GM04503 (cell line): ENCODE measurements around the gene ARF1.

ENCODE experiments used
- DNase-seq: peaks from one replicate; pipeline ENCODE4 v3.0.0-alpha.2; 2012; ENCODE audit warnings: low read depth

Gene ARF1

DNA sequence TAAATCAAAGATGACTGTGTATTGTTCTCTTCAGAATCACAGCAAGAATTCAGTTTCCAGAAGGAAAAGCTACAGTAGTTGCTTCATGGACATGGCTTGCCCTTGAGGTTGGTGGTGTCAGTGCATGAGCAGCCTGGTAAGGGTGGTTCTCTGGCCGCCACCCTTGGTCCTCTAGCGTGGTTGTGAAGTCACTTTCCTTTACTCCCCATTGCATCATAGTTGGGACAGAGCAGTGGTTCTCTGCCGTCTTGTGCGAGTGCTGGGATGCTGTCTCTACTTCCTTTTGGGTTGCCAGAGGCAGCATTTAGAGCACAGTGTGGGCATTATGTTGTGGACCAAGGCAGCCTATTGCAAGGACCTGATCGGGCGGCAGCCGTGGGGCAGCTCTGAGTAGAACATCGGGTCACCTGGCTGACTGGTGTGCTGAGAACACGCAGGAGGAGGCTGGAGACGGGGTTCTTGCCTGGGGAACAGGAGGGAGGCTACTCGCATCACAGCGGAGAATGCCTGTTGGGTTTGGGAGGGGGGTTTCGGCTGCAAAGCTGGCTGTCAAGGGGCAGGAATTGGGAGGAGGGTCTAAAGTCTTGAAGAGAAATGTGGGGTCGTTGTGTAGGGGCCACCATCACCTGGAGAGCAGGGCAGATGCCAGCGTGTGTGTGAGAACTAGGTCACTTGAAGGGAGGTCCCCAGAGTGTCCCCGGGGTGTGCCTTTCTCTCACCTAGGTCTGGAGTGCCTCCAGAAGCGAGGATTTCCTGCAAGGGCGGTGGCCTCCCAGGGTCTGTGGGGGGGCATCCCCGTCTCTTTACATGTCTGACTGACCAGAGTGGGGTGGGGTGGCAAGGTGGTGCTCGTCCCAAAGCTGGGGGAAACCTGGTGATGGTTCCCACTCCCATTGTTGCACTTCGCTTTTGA, 6.3 kb downstream of the ARF1 start:
- no peak for DNase-seq

DNA sequence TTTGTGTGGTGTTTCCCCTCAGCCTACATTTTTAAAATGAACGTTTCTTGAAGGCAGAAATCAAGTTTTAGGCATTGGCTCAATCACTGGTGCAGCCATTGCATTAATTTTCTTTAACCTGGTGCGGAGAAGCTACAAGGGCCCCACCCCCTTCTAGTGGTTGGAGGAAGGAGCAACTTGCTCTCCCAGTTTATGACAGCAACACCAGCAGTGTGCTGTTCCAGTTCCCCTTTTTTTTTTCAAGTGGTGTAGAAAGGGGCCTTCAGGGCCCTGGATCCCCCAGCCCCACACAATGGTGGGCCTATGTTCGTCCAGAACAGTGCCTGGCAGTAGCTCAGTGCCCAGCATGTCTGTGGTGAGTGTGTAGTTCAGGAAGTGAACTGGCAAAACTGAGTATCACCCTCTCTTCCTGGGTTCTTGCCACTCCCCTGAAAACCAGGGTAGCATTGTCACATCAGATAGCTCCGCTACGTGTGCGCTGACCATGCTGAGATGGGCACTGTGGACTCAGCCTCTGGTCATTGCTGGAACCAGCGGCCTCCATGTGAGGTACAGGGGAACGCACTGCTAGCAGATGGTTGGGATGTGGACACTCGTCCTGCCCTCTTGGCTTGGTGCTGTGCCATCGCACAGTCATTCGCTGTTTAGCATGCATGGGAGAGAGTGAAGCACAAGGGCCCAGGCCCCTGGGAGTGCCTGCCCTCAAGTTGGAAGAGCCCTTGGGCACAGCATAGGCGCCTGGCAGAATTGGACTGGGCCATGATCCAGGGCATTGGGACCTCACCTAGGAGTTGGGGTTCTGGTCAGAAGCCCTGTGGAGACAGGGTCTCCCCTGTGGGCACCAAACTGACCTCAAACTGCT, 7.2 kb downstream of the ARF1 start:
- no peak for DNase-seq

DNA sequence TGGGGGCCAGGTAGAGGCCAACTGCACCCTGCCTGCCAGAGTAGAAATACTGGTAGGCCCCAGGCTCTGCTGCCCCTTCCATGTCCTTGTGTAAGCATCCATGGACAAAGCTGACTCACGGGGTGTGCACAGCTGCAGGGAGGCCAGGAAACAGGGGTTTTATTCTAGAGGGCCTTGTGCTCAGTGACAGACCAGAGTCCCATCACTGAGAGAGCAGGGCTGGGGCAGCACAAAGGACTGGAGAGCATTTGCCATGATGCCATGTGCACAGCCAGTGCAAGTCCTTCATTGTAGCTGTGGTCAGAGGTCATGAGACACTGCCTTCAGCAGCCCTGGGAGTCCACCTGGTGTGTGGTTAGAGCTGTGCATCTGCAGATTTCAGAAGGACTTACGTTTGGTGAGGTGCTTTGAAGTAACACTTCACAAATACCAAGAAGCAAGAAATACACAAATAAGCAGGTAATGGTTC, 8.1 kb downstream of the ARF1 start:
- no peak for DNase-seq

DNA sequence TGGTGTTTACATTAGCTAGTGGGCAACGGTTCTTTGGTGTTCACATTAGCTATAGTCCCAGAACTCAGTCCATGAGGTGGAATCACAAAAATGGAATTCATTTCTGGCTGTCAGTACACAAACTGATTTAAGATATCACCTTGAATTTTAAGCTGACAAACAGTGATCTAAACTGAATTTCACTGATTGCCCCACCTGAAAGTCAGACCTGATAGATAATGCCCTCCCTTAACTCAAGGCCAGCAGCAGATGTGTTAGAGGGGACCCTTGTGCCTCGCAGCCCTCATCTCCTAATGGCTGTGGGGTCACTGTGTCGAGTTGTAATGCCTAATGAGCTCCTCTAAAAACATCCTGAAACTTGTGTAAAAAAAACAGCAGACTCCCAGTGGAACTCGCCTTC, 8.6 kb downstream of the ARF1 start:
- no peak for DNase-seq

DNA sequence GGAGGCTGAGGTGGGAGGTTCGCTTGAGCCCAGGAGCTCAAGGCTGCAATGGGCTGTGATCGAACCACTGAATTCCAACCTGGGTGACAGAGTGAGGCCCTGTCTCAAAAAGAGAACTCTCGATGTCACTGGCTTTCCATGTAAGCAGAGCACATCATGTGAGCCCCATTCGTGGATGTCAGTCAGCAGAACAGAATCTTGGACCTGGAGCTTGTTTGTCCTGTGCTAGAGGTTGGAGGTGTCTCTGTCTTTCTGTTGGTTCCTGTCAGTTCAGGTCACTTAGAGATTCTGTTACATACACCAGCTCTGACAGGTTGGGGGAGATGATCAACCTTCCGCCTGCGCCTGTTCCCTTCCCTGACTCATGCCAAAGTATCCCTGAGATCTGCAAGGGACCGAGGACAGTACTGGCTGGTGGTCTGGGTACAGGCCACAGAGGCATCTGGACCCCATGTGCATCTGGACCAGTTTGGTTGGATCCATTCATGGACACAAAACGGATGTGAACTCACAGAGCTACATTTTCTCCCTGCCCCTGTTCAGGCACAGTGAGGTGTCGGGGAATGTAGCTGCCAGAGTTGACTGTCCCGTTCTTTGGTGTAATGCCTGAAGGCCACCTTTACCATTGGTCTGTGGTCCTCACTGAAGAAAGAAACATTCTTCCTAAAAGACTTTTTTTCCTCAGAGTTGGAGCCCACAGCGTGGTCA, 10.0 kb downstream of the ARF1 start:
- DNase-seq = no peak

DNA sequence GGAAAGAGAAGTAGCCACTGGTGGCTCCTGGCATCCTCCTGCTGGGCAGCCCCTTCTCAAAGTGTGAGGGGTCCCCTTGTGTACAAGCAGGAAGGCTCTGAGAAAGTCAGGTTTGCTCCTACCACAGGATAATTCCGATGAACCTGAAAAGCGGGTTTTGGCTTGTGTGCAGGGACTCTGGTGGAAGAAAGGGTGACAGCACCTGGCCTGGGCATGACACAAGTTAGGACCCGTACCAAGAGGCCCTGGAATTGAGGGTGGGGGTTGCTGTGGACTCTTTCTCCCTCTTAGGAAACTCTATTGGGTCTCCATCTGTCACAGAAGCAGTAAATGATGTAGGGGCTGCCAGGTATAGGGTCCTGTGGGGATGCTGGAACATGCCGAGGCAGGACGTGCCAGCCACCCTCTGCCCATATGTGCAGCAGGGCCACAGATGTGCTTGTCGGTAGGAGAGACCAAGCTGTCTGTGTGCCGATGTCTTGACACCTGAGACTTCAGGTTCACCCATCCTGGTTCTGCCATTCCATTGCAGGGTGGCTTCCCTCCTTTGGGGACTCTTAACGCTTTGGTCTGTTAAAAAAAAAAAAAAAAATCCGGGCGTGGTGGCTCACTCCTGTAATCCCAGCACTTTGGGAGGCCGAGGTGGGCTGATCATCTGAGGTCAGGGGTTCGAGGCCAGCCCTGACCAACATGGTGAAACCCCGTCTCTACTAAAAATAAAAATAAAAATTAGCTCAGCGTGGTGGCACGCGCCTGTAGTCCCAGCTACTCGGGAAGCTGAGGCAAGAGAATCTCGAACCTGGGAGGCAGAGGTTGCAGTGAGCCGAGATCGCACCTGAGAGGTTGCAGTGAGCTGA, 10.8 kb downstream of the ARF1 start:
- no peak for DNase-seq

DNA sequence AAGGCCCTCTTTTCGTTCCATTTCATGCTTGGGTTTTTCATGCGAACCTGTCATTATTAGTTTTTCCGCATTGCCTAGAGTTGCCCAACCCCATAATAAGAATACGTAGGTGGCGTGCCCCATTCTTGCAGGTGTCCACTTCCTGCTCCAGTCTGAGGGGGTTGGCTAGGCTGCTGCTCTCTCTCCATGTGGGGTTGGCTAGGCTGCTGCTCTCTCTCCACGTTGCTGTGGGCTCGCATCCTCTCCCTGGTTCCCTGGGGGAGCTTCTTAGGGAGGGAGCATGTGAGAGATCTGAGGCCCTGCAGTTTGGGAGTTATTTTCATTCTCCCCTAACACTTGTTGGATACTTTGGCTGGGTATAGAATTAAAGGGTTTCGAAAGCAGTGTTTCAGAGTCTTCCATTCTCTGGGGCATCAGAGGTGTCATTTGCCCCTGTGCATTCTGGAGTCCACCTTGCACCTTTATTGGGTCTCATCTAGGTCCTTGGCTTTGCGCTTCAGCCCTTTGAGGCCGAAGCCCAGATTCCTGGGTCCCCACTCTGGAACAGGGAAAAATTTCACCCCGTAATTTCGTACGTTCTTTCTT, 12.0 kb downstream of the ARF1 start:
- no peak for DNase-seq

DNA sequence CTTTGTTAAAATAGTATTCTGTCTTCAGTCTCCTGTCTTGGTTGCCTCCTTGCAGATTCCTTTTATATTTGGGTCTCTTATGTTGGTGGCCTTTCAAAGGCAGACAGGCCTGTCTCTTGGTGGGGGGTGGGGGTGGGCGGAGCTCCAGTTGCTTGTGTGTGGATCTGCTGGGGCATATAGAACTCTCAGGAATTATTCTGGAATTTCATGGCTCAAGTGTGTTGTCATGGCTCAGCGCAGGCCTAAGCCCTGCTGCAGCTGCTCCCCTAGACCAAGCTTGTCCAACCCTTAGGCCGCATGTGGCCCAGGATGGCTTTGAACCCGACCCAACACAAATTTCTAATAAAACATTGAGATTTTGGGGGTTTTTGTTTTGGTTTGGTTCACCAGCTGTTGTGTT, 12.7 kb downstream of the ARF1 start:
- no peak for DNase-seq

DNA sequence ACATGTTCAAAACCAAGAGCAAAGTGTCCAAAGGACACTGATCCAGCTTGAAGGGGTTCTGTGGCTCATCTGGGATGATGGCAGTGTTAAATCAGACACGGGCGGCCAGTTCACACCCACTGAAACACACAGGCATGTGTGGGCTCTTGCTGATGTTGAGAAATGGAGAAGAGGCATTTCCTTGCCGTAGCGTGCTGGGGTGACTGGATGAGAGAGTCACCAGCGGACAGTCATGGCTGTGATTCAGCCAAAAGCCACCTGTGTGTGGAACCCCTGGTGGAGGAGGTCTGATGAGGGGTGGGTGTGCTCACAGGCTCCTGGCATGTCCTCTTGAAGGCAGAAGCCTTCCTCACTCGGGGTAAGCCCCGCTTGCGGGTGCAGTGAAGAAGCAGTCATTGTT, 13.4 kb downstream of the ARF1 start:
- no peak for DNase-seq

DNA sequence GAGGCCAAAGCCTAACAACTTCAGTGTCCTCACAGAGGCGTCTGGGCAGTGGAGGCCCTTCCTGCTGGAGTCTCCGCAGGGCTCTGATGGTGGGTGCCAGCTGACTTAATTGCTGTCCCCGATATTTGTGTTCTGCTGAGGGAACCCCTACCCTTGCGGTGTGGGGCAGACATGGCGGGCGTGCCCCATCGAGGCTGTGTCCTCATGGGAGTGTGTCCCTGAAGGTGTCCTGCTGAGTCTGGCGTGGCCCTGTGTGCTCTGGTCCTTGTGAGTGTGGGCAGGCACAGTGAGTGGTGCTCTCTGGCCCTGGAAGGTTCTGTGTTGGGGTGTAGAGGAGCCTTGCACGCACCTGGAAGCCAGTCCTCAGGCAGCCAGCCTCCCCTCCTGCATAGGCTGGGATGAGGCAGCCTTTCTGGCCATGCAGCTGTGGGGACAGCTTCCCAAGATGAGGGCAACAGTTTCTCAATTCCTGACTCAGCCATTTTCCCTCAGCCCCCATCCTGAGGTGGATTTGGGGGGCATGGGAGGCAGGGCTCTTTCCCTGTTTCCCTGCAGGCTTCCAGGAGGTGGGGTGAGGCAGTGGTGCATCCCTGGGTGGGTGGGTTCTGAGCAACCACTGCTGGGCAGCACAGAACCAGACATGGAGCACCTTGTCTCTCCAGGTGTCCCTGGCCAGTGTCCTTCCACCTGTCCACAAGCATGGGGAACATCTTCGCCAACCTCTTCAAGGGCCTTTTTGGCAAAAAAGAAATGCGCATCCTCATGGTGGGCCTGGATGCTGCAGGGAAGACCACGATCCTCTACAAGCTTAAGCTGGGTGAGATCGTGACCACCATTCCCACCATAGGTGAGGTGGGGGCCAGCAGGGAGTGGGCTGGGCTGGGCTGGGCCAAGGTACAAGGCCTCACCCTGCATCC, 14.2 kb downstream of the ARF1 start:
- DNase-seq = no peak

DNA sequence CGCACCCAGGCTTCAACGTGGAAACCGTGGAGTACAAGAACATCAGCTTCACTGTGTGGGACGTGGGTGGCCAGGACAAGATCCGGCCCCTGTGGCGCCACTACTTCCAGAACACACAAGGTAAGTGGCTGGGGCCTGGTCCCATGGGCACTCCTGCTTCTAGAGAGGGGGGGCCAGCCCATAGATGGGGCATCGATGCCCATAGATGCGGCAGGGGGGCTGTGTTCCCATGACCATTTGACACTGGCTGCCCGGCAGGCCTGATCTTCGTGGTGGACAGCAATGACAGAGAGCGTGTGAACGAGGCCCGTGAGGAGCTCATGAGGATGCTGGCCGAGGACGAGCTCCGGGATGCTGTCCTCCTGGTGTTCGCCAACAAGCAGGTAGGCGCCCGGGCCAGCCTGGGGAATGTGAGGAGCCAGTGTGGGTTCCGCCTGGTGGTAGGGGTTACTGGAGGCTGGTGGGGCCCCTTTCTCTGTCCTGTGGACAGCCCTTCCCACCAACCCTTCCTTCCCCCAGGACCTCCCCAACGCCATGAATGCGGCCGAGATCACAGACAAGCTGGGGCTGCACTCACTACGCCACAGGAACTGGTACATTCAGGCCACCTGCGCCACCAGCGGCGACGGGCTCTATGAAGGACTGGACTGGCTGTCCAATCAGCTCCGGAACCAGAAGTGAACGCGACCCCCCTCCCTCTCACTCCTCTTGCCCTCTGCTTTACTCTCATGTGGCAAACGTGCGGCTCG, 15.0 kb downstream of the ARF1 start:
- DNase-seq = no peak

DNA sequence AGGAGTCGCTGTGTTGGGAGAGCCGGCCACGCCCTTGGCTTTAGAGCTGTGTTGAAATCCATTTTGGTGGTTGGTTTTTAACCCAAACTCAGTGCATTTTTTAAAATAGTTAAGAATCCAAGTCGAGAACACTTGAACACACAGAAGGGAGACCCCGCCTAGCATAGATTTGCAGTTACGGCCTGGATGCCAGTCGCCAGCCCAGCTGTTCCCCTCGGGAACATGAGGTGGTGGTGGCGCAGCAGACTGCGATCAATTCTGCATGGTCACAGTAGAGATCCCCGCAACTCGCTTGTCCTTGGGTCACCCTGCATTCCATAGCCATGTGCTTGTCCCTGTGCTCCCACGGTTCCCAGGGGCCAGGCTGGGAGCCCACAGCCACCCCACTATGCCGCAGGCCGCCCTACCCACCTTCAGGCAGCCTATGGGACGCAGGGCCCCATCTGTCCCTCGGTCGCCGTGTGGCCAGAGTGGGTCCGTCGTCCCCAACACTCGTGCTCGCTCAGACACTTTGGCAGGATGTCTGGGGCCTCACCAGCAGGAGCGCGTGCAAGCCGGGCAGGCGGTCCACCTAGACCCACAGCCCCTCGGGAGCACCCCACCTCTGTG, 15.9 kb downstream of the ARF1 start:
- DNase-seq = no peak

DNA sequence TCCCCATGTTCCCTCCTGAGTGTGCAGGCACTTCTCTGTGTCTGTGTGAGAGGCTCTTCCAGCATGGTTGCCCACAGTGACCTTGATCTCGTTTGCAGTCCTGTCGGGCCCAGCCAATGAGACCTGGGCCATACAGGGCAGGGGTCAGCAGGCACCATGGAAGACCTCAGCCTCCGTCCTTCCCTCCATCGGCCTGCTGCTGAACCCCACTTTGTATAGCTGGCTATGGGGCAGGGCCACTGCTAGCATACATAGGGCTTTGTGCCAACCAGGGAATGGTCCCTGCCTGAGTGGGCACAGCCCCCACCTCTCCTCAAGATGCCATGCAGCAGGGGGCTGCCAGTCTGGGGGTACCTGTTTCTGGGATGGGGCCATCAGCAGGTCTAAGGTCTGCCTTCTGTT, 16.8 kb downstream of the ARF1 start:
- no peak for DNase-seq

DNA sequence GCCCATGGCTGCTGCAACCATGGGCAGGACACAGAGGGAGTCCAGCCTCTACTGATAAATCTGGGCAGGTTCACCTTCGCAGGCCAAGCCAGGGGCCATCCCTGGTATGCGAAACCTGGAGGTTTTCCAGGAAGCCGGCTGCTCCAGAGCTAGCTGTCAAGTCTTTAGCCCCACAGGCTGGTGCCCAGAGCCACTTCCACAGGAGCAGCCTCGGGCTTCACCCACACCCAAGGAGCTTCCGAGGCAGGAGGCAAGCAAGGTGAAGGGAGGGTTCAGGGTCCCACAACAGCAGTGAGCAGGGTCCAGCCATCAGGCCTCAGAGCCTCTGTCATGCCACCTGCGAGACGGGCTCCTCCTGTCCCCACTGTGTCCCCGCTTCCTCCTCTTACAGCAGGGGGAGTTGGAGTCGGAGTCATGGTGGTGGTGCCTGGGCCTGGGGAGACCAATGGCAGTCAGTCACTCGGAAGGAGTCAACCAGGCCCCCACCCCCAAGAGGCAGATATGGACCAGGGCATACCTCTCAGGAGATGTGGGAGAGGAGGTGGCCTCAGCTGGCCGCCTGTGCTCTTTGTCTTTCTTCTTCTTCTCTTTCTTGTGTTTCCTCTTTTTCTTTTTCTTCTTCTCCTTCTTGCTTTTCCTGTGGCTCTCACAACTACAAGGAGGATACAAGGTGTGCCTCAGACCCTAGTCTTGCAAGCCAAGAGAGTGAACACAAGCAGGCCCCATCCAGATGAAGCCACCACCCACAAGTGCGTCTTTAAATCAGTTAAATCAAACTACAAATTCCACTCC, 18.5 kb downstream of the ARF1 start:
- DNase-seq = no peak

DNA sequence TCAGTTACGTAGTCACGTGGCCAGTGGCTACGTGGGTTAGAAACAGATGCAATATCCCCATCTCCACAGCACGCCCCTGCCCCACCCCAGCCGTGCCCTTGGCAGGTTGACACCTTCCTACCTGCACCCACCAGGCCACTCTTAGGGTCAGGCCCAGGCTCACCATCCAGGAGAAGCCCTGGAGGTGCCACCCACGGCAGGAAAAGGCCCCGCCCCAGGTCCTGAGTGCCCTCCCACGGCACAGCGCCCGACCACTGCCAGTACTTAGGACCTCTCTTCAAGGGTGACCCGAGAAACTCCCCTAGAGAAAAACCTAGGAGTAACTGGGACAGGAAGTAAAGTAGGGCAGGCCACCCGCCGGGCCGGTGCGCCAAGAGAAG, 19.1 kb downstream of the ARF1 start:
- DNase-seq = no peak

DNA sequence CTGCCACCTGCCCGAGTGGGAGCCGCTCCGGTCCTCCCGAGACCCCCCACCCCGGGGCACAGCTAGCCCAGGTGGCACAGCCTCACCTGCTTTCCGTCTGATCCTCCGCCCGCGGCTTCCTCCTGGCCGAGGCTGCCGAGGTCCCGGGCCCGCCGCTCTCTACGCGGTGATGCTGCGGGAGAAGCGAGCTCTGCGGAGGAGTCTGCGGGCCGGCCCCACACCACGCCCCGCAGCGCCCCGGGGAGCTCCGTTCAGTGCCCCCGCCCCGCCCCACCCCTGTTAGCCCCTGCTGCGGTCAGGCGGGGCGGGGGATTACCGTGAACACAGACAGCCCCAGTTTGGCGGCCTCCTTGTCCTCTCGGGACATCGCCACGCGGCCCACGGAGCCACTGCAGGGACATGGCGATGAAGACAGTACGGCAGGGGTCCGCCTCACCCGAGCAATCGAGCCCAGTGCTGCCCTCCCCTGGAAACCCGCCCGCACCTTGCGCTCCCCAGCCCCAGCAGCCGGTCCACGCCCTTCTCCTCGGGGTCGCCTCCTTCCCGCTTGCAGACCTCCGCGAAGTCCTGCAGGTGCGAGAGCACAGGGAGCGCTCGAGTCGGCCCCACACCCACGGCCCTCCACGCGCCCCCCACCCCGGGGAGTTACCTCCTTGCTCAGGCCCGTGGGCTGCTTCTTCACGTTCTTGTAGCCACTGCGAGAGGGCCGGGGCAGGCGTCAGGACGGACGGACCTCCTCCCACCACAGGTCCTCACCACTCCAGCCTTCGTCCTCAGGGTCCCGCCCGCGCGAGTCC, 19.7 kb downstream of the ARF1 start:
- DNase-seq = no peak
